Ishikawa (cell line): ENCODE data around the gene SRL.

Experiments
- EGR1 ChIP-seq: IDR thresholded peaks from 2 replicates; pipeline ENCODE4 v1.6.1; 2012
- EP300 ChIP-seq: IDR thresholded peaks from 2 replicates; pipeline ENCODE4 v1.6.1; 2012; ENCODE audit warnings: borderline replicate concordance
- MAX ChIP-seq: IDR thresholded peaks from 2 replicates; pipeline ENCODE4 v1.6.1; 2012
- REST ChIP-seq: IDR thresholded peaks from 2 replicates; pipeline ENCODE4 v1.6.1; 2012; ENCODE audit warnings: low read depth, mild to moderate bottlenecking

GRCh38 chr16:4202615-4203345, 39.1 kb downstream of the SRL start:
- TF ChIP-seq MAX: no peak
- TF ChIP-seq EP300: no peak
- TF ChIP-seq REST: no peak
- TF ChIP-seq EGR1: no peak
